Transverse colon (tissue), 3 donors: ENCODE results near the gene GRM7.

ENCODE experiments used
- CTCF ChIP-seq, 5 experiments: fragments of 200-600 bp in 3 of 5; fragments of 450-650 bp in 2 of 5; sonication (generic) in 3 of 5; IDR thresholded peaks; 1 replicate in 2 of 5; 2 replicates in 3 of 5; pipeline ENCODE4 v1.5.1; 2016 to 2017; ENCODE audit warnings: antibody characterized with exemption in 5 of 5, inconsistent platforms in 3 of 5, mild to moderate bottlenecking in 2 of 5, moderate library complexity in 1 of 5
- POLR2A ChIP-seq: fragments of 450-650 bp; IDR thresholded peaks from one replicate; pipeline ENCODE4 v1.6.1; 2016; ENCODE audit warnings: antibody characterized with exemption, mild to moderate bottlenecking, moderate library complexity

GRCh38 chr3:7070461-7070860 is 209.5 kb downstream of the GRM7 start:
- TF ChIP-seq CTCF (IDR thresholded peaks at IDR 0.05) (no peak), POLR2A (no peak)
